Measurements from ENCODE around the gene FOXN1.
"Not testable (repeated sequence)": the region's sequence is repeated elsewhere in the genome, so short reads cannot be mapped to it uniquely, and the experiment has no call there.

The FOXN1 gene

DNA sequence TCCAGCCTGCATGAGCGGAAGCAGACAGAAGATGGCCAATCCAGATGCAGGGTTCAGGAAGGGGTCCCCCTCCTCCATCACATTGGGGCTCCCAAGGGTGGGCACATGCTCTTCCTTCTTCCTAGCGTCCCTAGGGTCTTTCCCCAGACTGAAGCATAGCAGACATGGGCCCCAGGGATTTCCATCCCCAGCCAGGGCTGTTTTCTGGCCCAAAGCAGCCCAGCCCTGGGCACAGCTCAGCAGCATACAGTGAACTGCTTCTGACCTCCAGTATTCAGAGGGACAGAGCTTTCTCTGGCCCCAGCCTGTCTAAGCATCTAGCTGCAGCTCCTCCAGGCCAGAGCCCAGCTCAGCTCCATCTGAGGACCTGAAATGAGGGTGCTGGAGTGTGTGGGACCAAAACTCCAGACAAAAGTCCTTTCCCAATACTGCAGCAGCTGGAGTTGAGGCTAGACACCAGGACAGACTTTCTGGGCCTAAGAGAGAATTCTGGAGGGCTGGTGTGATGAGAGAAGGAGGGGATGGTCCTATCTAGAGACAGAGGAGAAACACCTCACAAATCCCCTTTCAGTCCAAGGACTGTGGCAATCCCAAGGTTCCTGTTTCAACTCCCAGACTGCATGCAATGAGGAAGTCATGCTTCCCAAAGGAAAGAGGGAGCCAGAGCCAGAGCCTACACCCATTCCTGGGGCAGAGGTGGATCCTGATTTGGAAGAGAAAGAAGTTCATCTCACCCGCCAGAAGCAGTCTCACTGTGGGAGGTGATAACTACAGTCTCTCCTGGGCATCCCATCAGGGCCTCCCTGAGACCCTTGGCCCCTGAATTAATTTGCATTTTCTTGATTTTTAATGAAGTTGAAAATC lies 4.5 kb upstream of the FOXN1 start:
- no peak for DNase-seq

DNA sequence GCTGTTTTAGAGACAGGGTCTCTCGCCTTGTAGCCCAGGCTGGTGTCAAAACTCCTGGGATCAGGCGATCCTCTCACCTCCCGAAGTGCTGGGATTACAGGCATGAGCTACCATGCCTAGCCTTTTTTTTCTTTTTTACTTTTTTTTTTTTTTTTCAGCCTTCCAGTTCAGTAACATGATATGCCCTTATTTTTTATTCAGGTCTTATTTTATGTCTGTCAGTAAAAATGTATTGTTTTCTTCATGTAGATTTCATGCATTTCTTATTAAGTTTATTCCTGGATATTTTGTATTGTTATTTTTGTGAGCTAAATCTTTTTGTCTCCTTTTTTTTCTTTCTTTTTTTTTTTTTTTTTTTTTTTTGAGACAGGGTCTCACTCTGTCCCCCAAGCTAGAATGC lies 2.7 kb upstream of the FOXN1 start:
- no peak for DNase-seq

DNA sequence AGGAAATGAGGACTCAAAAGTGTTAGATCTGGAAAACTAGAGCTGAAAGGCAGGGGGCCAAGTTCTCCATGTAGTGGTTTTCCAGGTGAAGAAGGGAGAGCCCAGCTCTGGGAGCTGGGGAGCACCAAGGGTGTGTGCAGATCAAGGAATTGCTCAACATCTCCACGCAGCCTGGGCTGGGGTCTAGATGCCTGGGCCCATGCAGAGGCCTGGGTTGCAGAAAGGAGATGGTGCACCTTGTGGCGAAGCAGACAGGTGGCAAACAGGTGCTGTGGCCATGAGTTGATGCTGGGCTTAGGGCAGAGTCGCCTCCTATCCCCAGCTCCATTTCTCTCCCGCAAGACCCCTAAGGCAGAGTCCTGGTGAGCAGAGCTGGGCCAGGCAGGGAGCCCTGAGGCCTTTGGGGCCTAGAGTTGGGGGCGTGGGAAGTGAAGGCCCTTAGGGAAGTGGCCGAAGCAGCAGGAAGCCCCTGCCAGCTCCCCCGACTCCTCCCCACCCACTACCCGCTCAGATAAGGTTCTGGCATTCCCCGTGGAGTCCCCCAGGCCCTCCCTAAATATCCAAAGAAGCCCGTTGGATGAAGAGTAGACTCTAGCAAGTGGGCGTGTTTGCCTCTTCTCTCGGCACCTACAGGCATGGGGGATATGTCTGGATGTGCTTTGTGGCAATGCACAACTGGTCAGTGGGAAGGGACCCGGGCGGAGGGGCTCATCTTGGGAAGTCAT lies 777 bp downstream of the FOXN1 start:
- peak; percentile 19 to 54 (median 41) for DNase-seq

DNA sequence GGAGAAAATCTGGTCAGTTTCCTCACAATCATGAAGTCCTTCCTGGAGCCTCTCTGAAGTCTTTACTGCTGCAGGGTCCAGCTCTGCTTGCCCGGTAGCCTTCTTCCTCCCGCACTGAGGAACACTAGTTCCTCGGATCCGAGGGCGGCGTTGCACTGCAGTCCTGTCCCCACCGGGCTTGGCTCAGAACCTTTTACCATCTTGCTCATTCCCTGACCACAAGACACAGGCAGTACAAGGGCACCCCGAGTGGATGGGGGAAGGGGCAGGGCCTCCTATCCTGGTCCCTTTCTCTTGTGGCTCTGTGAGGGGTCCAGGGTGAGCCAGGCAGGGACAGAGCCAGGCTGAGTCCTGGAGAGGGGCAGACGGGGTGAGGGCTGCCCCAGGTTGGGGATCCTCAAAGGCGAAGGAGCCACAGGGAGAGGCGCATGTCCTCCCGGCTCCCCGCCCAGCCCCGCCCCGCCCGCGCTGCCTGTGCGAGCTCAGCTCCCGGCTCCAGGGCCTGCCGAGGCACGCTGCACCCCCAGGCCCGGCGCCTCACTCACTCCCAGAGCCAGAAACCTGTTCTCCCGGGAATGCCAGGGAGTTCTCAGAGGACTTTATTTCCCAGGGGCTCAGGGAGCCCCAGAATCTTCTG lies 1.5 kb downstream of the FOXN1 start:
- no peak for DNase-seq

DNA sequence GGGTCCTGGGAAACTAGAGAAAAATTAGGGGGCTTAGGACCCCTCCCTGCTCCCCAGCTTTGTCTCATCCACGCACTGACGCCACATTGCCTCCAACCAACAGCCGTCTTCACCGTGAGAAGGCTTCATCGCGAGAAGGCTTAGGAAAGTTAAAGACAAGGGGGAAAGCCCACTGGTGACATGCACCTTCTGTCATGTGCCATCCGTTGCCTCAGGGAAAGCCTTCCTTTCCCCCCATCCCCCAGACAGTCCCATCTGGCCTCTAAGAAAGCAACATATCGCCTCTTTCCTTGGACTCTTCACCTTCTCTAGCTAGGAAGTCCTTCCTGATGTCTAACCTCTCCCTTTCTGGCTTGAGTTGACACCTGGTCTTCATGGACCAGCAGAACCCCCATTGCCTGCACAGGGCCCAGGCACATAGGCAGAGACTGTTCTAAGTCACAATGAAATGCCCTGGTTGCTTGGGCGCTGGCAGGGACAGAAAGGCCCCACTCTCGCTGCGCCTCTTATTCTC lies 2.1 kb downstream of the FOXN1 start:
- no peak for DNase-seq

DNA sequence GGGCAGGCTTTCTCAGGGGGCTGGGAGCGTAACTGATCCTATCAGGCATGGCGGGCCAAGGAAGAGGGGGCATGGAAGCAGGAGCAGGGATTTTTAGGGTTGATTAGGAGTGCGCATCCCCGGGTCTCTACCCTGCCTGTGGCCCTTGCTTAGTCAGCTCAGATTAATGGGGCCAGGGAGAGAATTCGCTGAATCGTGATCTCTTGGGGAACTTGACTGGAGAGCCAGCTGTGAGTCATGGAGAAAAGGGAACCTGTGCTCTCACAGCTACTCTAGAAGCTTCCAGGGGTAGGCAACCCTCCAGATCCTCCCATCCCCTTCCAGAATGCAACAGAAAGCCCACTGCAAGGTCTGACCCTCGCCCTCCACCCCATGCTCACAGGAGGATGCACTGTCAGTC lies 3.6 kb downstream of the FOXN1 start:
- peak; percentile 86 to 92 (median 92) for DNase-seq

DNA sequence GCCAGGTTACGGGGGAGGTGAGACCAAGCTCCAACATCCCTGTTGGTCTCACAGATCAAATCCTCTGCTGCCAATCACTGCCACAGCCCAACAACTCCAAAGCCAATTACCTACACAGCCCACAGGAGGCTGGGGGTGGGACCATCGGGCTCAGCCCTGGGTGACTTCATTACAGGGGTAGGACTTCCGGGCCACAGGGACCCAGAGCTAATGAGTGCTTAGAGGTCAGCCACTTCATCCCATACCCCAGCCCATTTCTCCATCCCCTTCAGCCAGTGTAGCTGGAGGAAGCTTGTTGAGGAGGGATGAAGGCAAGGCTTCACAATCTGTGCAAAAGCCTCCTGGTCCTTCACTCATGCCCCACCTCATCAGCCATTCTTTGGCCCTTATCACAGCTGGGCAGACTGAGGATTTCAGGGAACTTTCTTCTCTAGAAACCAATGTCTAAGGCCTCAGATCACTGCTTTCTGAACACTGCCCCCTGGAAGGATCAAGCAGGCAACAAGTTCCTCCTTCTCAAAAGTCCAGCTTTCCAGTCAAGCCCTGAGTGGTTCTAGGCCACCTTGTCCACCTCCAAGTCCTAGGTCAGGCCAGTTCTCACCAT lies 5.8 kb downstream of the FOXN1 start:
- DNase-seq: peak in 1 of 3 donors; percentile 24

DNA sequence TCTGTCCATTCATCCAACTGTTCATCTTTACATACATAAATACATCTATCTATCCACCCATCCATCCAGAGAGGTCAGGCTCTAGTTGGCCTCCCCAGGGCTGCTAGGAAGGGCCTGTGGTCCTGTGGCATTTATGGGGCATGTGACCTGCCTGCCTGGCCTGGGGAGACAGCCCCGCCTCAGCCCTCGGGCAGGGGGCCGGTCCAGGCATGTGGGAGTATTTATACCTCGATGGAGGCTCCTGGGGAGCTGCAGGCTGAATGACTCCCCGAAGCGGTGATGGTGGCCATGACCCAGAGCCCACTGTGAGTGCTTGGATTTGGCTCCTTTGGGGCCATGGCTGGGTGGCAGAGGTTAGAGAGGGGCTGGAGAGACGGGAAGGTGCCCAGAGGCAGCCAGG lies 7.3 kb downstream of the FOXN1 start:
- no peak for DNase-seq

DNA sequence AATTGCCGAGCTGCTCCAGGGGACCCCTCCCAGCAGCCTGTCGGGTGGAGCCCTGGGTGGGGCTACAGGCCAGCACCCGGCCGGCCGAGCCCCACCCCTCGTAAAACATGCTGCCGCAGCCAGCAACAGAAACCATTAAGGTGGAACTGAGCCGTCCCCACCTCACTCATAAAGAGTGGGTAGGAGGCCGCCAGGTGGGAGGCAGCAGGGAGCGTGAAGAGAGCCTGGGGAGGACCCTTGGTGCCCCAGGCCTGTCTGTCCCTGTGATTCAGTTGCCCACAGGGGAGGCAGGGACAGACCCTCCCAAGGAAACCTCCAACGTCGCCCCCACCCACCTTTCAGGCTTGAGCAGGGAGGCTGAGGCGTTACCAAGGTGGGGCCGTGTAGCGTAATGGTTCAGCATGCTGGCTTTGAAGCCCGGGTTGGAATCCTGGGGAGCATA lies 8.4 kb downstream of the FOXN1 start:
- no peak for DNase-seq

DNA sequence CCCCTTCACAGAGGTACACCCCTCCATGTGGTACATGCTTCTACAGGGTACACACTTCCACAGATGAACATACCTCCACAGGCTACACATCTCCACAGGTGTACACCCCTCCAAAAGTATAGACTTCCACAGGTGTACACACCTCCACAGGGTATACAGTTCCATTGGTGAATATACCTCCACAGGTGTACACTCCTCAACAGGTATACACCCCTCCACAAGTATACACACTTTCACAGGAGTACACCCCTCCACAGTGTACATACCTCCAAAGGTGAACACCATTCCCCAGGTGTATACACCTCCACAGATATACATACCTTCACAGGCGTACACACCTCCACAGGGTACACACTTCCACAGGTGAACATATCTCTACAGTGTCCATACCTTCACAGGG lies 9.4 kb downstream of the FOXN1 start:
- no peak for DNase-seq

DNA sequence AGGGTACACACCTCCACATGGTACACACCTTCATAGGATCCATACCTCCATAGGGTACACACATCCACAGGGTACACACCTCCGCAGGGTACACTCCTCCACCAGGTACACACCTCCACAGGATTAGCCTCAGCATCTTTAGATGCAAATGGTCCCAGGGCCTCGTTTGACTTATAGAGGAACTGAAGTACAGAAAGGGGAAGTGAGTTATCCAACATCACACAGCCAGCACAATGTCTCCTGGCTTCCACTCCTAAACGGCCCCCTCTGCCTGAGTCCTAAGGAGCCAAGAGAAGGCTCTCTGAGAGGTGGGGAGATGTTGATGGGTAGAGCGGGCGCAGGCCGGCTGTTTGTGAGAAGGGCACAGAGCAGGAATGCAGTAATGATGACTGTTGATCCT lies 12.0 kb downstream of the FOXN1 start:
- peak; percentile 52 to 64 (median 56) for DNase-seq

DNA sequence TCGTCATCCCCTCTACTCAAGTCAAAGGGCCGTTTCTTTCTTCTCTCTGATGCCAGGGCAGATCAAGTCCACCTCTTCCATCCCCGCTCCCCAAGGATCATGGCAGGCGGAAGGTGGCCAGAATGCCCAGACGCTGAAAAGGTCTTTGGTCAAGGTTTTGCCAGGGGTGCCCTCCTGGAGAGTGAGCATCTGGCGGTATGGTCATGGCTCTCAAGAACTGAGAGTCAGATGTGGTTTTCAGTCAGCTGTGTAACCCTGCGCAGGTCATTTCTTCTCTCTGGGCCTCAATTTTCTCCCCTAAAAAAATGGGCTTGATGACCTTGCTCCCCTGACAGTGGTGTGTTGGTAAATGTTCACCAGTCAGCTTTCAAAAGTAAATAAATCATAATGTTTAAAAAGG lies 12.4 kb downstream of the FOXN1 start:
- DNase-seq: no peak

DNA sequence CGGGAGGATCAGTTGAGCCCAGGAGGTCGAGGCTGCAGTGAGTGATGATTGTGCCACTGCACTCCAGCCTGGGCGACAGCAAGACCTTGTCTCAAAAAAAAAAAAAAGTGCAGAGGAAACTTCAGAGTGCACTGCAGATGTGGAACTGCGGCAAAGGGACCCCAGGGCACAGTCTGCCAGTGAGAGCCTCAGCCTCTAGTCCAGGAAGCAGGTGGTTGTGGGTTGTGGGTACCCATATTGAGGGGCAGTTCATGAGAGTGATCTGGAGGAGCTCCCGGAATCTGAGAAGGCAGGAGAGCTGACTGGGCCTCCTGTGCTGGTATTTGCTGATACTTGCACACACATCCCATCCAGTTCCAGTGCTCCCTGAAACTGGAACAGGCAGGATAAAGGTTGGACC lies 13.1 kb downstream of the FOXN1 start:
- DNase-seq: no peak

DNA sequence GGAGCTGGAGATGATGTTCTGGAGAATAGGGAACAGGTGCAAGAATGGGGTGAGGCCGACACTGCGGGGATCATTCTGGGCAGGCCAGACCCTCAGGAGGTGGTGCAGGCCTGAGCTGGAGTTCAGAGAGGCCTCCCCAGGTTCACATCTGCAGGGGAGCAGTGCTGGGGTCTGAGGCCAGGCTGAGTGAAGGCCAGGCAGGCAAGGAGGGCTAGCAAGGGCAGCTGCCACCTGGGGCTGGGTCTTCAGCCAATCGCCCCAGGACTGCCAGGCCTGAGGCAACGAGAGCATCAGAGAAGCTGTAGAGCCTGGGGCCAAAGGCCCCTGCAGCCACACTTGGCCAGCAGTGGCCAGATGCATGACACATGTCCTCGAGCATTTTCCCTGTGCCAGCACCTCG lies 14.5 kb downstream of the FOXN1 start:
- no peak for DNase-seq

DNA sequence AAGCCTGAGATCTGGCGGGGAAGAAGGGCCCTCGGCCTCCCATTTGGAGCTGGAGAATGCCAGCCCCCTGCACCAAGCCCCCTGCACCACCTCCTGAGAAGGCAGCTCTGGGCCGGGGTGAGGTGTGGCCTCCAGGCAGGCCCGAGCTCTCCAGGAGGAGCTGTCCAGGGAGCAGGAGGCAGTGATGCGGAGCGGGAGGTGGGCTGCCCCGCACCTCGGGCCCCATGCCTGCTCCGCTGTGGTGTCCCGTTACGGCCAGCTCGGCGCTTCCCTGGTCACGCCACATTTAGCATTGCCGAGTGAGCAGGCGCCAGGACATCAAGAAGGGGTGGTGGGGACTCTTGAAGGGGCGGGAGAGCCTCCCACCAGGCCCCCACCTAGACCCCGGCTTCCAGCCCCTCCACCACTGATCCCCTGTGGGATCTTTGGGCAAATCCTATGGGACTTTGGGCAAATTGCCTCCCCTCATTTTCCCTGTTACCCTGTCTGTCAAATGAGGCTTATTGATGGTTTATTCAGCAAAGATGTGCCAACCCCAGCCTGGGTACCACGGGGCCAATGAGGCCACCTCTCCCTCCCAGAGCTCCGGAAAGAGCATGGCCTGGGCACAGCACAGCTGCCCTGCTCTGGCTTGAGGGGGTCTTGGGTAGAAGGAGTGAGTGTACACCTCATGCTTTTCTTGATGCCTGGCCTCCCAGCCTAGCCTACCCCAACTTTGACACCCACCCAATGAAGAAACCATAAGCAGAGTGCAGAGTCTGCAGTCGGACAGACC lies 15.3 kb downstream of the FOXN1 start:
- no peak for DNase-seq

DNA sequence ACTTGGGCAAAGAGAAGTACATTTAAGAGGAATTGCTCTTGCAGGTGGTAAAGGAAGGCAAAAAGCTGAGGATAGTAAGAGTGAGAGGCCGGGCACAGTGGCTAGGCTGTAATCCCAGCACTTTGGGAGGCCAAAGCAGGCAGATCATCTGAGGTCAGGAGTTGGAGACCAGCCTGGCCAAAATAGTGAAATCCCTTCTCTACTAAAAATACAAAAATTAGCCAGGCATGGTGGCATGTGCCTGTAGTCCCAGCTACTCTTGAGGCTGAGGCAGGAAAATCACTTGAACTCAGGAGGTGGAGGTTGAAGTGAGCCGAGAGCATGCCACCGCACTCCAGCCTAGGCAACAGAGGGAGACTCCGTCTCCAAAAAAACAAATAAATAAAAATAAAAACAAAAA lies 16.1 kb downstream of the FOXN1 start:
- DNase-seq: not testable (repeated sequence)

DNA sequence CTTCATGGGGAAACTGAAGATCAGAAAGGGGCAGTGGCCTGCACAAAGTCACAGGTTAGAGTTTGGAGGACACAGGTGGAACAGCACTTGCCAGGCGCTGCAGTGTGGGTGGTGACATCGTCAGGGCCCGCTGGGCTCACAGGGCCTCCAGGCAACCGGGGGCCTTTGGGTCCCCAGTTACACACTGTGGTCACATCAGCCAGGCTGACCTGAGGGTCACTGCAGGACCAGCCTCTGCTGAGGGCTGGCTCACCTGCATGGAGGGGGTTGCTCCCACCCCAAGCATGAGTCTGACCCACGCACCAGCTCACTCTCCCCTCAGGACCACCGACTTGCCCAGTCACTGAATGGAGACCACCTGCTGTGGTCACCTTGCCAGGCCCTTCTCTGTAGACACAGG lies 17.0 kb downstream of the FOXN1 start:
- DNase-seq: no peak

DNA sequence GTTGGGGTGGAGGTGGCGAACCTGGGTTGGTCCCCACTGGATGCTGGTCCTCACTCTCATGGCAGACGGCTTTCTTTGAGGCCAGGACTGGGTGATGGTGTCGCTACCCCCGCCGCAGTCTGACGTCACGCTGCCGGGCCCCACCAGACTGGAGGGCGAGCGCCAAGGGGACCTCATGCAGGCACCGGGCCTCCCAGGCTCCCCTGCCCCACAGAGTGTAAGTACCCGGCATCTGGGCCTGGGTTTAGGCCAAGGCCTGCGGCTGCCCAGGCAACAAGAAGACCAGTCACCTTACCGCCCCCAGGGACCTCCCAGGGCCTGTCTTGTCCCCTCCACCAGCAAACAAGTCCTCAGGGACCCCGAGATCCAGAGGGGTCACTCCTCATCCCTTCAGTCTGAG lies 17.7 kb downstream of the FOXN1 start:
- DNase-seq: no peak

DNA sequence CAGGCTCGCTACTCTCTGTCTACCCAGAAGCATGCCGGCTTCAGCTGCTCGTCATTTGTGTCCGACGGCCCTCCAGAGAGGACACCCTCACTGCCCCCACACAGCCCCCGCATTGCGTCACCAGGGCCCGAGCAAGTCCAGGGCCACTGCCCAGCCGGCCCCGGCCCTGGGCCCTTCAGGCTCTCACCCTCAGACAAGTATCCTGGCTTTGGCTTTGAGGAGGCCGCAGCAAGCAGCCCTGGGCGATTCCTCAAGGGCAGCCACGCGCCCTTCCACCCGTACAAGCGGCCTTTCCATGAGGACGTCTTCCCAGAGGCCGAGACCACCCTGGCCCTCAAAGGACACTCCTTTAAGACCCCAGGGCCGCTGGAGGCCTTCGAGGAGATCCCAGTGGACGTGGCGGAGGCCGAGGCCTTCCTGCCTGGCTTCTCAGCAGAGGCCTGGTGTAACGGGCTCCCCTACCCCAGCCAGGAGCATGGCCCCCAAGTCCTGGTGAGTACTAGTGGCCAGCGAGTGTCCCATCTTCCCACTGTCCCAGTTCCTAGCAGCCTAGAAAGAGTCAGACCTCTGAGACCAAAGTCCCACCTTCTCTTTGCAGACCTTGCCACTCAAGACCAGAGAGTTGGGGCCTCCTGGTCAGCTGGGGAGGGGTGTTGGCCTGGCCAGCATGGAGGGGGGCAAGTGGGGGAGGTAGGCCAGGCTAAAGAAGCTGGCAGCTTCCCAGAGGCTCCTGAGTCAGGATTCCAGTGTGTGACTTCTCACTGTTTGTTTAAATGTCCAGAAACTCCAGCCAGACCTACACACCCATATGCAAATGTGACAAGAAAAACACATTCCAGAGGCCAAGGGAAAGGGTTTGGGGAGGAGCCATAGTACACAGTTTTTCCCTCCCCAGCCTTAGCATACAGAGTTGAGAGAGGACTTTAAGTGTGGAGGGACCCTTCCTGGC lies 18.6 kb downstream of the FOXN1 start:
- no peak for DNase-seq

DNA sequence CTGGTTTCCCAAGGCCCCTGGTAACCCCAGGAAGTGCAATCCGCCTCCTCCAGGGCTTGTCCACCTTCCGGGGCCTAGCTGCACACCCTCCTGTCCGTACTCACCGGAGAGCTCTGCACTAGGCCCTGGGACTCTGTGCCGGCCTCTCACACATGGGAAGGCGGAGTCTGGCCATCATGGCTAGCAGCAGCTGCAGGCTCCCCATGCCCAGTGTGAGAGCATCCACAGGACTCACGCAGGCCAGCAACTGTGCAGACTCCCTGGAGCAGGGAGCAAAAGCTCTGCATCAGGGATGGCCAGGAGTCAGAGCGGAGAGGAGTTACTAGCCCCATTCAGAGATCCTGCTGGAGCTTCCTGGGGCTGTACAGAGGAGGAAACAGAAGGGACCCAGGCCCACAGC lies 20.2 kb downstream of the FOXN1 start:
- DNase-seq: no peak

DNA sequence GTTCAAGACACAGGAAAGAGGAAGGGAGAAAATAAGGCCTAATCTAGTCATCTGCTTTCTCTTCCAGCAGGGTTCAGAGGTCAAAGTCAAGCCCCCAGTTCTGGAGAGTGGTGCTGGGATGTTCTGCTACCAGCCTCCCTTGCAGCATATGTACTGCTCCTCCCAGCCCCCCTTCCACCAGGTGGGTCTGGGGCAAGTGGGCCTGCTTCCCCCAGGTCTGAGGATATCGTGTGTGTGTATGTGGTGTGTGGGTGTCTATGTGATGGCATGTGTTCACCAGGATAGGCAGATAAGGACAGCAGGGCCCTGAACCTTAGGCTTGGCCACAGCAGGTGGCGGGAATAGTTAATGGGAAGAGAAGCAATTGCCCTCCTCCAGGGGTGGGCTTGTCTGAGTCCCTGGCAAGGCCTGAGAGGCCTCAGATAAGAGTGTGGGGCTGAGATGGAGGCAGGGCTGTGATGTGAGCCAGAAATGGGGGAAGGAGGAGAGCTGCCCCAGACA lies 21.1 kb downstream of the FOXN1 start:
- no peak for DNase-seq
